Endothelial cell (in vitro differentiated cells): ENCODE data around the gene ZNF521. TPM values are rescaled to one million over a fixed set of nuclear protein-coding genes. Genes with fewer than 3 reads are reported as not detected.
A peak's percentile ranks its signal among the peaks of the same experiment; 100 is the strongest.

ENCODE experiments used
- DNase-seq: peaks from one replicate; pipeline ENCODE4 v3.0.0; 2021; ENCODE audit warnings: low spot score
- H3K27ac Mint-ChIP-seq: one replicate; pipeline ENCODE4 v1.8.0; 2021; ENCODE audit warnings: mixed read lengths, inconsistent platforms; ENCODE audit not compliant: unreplicated experiment
- H3K27me3 Mint-ChIP-seq: one replicate; pipeline ENCODE4 v1.8.0; 2021; ENCODE audit warnings: mild to moderate bottlenecking, moderate library complexity, mixed read lengths, inconsistent platforms; ENCODE audit not compliant: unreplicated experiment
- H3K36me3 Mint-ChIP-seq: one replicate; pipeline ENCODE4 v1.8.0; 2021; ENCODE audit warnings: mild to moderate bottlenecking, low read depth, mixed read lengths, inconsistent platforms; ENCODE audit not compliant: unreplicated experiment
- H3K4me1 Mint-ChIP-seq: one replicate; pipeline ENCODE4 v1.8.0; 2021; ENCODE audit warnings: mild to moderate bottlenecking, mixed read lengths, inconsistent platforms; ENCODE audit not compliant: unreplicated experiment
- H3K4me3 Mint-ChIP-seq: one replicate; pipeline ENCODE4 v1.8.0; 2021; ENCODE audit warnings: mild to moderate bottlenecking, mixed read lengths, inconsistent platforms; ENCODE audit not compliant: unreplicated experiment
- H3K9me3 Mint-ChIP-seq: one replicate; pipeline ENCODE4 v1.8.0; 2021; ENCODE audit warnings: mixed read lengths, inconsistent platforms; ENCODE audit not compliant: unreplicated experiment
- total RNA-seq: library from RNA; stranded (reverse); fragmentation: NEBNext Ultra II Directional; extraction: Animal tissue kit (Norgen Biotek cat#: 25700); gene quantifications from one replicate; pipeline ENCODE4 v1.2.1, GENCODE V29; 2021; ENCODE audit not compliant: unreplicated experiment
- TF ChIP-seq, protein P1 (sequence below): fragments of 200-600 bp; sonication (generic); IDR thresholded peaks from one replicate; pipeline ENCODE4 v1.5.0; 2021; ENCODE audit warnings: antibody characterized with exemption; ENCODE audit not compliant: unreplicated experiment

ZNF521 gene
- total RNA-seq, 1 donor from 2014 or later = 238 TPM

- peaks cover 1% of the 10 kb centered on the region for H3K27me3 Mint-ChIP-seq
- peaks cover 24% of the 10 kb centered on the region for H3K4me1 Mint-ChIP-seq
- no peaks in the 10 kb centered on the region for H3K9me3 Mint-ChIP-seq
- TF ChIP-seq, protein P1, sequence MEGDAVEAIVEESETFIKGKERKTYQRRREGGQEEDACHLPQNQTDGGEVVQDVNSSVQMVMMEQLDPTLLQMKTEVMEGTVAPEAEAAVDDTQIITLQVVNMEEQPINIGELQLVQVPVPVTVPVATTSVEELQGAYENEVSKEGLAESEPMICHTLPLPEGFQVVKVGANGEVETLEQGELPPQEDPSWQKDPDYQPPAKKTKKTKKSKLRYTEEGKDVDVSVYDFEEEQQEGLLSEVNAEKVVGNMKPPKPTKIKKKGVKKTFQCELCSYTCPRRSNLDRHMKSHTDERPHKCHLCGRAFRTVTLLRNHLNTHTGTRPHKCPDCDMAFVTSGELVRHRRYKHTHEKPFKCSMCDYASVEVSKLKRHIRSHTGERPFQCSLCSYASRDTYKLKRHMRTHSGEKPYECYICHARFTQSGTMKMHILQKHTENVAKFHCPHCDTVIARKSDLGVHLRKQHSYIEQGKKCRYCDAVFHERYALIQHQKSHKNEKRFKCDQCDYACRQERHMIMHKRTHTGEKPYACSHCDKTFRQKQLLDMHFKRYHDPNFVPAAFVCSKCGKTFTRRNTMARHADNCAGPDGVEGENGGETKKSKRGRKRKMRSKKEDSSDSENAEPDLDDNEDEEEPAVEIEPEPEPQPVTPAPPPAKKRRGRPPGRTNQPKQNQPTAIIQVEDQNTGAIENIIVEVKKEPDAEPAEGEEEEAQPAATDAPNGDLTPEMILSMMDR = no peak
- H3K4me3 Mint-ChIP-seq = no peak overlapping the region
- DNase-seq = no peak
- H3K27ac Mint-ChIP-seq = no peak overlapping the region
- H3K36me3 Mint-ChIP-seq = peaks cover 1% of the 10 kb centered on the region
Observed at GRCh38 chr18:25181993-25182392, 170.0 kb downstream of the ZNF521 start.

GRCh38 chr18:25181581-25181980 lies 170.4 kb downstream of the ZNF521 start:
- Mint-ChIP-seq H3K36me3 (peaks cover 5% of the 10 kb centered on the region), H3K4me3 (no peak overlapping the region), H3K9me3 (no peaks in the 10 kb centered on the region), H3K27me3 (peaks cover 1% of the 10 kb centered on the region), H3K4me1 (peaks cover 27% of the 10 kb centered on the region), H3K27ac (no peak overlapping the region)
- TF ChIP-seq, protein P1 = no peak
- DNase-seq = no peak

GRCh38 chr18:25180973-25181548 lies 170.9 kb downstream of the ZNF521 start:
- peaks cover 27% of the 10 kb centered on the region for H3K4me1 Mint-ChIP-seq
- H3K9me3 Mint-ChIP-seq = no peaks in the 10 kb centered on the region
- no peak for DNase-seq
- TF ChIP-seq, protein P1 = no peak
- no peak overlapping the region for H3K4me3 Mint-ChIP-seq
- H3K36me3 Mint-ChIP-seq = peaks cover 7% of the 10 kb centered on the region
- peak overlapping the region; percentile 50 for H3K27ac Mint-ChIP-seq
- H3K27me3 Mint-ChIP-seq = peaks cover 1% of the 10 kb centered on the region

DNA sequence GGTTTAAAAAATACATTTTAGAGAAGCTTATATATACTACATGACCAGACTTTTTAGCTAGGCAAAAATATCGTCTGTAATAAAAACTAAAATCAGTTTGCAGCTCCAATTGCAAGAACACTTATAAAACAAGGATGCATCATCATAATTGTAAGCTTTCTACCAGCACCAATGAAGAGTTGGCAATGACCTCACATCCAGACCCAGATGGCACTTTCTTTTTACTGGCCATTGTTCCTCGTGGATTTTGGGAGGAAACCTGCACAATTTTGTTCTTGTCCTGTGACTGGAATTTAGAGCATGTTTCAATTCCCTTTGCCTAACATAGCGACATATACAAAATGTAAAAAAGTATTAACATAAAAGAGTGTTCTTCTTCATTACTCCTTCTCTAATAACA lies 174.3 kb downstream of the ZNF521 start:
- no peaks in the 10 kb centered on the region for H3K9me3 Mint-ChIP-seq
- TF ChIP-seq, protein P1 = no peak
- H3K27ac Mint-ChIP-seq = no peak overlapping the region
- no peak overlapping the region for H3K4me3 Mint-ChIP-seq
- H3K36me3 Mint-ChIP-seq = peaks cover 11% of the 10 kb centered on the region
- DNase-seq = no peak
- peaks cover 27% of the 10 kb centered on the region for H3K4me1 Mint-ChIP-seq
- H3K27me3 Mint-ChIP-seq = no peaks in the 10 kb centered on the region

DNA sequence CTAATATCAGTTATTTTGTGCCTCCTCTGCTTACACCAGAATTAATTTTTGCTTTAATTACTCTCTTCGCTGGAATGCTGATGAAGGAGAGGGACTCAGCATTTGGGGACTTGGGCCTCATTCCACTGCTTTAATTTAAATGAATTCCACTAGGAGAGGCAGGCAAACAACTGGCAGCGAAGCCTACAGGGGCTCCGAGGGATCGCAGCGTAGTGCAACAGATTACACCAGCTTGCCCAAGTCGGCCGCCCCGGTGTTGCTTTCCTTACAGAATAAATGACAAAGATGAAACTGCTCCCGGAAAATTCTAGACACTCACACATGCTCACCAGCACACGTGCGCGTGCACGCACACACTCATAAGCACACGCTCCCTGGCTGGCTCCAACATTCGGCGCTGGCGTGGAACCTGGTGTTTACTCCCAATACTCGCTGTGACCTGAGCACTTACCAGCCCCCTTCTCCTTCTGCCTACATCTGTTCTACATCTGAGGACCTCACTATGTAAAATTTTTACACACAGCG lies 175.4 kb downstream of the ZNF521 start:
- no peak for DNase-seq
- Mint-ChIP-seq H3K4me3 (no peak overlapping the region), H3K4me1 (peaks cover 20% of the 10 kb centered on the region), H3K27ac (no peak overlapping the region), H3K36me3 (peaks cover 11% of the 10 kb centered on the region), H3K9me3 (no peaks in the 10 kb centered on the region), H3K27me3 (no peaks in the 10 kb centered on the region)
- TF ChIP-seq, protein P1 = no peak
